ENCODE results near the gene BTBD17.

Gene BTBD17

DNA sequence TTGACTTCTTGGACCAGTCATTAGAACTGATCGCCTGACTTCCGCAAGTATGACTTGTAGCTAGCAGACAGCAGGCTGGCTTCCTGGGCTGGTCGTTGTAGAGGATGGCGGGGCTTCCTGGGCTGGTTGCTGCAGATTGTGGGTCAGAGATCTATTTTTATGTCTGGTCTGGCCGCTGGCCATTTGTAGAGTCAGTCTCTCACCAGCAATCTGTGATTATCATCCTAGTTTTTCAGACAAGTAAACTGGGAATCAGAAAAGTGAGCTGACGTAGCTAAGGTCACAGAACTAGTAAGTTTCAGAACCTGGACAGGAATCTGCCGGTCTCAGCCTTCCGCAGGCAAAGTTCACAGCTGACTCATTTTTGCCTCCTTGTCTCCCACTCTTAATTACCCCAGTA, 24.7 kb upstream of the BTBD17 start:
- no peak for DNase-seq (ENCODE audit: low read depth)
- TF ChIP-seq, protein P1, sequence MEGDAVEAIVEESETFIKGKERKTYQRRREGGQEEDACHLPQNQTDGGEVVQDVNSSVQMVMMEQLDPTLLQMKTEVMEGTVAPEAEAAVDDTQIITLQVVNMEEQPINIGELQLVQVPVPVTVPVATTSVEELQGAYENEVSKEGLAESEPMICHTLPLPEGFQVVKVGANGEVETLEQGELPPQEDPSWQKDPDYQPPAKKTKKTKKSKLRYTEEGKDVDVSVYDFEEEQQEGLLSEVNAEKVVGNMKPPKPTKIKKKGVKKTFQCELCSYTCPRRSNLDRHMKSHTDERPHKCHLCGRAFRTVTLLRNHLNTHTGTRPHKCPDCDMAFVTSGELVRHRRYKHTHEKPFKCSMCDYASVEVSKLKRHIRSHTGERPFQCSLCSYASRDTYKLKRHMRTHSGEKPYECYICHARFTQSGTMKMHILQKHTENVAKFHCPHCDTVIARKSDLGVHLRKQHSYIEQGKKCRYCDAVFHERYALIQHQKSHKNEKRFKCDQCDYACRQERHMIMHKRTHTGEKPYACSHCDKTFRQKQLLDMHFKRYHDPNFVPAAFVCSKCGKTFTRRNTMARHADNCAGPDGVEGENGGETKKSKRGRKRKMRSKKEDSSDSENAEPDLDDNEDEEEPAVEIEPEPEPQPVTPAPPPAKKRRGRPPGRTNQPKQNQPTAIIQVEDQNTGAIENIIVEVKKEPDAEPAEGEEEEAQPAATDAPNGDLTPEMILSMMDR (conservative IDR thresholded peaks at IDR 0.05; ENCODE audit: low read length), result no peak
- no peak overlapping the region for H3K4me3 ChIP-seq (ENCODE audit: low read length)

DNA sequence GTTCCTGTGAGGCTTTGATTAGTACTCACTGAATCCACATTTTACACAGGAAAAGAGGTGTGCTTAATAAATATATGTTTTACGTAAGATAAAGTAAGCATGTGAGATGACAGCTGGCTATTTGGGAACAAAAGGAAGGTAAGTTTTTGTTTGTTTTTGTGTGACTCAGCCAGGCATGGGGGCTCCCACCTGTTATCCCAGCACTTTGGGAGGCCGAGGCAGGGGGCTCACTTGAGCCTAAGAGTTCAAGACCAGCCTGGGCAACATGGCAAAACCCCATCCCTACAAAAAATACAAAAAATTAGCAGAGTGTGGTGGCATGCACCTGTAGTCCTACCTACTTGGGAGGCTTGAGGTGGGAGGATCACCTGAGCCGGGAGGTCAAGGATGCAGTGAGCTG, 23.5 kb upstream of the BTBD17 start:
- no peak overlapping the region for H3K4me3 ChIP-seq (ENCODE audit: low read length)
- TF ChIP-seq, protein P1 (conservative IDR thresholded peaks at IDR 0.05; ENCODE audit: low read length), result no peak
- no peak for DNase-seq (ENCODE audit: low read depth)

DNA sequence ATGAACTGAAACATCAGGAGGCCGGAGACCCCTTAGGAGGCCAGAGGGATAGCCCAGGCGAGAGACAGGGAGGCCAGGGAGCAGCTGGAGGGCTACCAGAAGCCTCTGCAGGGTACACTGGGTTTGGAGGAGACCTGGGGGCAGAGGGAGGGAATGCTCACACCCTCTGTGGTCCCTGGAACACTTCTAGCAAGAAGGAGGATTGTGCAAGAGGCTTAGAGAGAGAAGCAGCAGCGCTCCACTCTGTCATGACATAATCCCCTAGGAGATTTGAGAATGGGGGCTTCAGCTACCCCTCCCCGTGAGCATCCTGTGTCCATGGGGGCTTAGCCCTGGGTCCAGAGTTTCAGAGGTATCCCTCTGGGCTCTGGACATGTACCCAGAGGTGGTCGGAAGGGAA, 21.5 kb upstream of the BTBD17 start:
- DNase-seq (ENCODE audit: low read depth), result no peak
- H3K4me3 ChIP-seq (ENCODE audit: low read length), result no peak overlapping the region
- TF ChIP-seq, protein P1 (conservative IDR thresholded peaks at IDR 0.05; ENCODE audit: low read length), result no peak

DNA sequence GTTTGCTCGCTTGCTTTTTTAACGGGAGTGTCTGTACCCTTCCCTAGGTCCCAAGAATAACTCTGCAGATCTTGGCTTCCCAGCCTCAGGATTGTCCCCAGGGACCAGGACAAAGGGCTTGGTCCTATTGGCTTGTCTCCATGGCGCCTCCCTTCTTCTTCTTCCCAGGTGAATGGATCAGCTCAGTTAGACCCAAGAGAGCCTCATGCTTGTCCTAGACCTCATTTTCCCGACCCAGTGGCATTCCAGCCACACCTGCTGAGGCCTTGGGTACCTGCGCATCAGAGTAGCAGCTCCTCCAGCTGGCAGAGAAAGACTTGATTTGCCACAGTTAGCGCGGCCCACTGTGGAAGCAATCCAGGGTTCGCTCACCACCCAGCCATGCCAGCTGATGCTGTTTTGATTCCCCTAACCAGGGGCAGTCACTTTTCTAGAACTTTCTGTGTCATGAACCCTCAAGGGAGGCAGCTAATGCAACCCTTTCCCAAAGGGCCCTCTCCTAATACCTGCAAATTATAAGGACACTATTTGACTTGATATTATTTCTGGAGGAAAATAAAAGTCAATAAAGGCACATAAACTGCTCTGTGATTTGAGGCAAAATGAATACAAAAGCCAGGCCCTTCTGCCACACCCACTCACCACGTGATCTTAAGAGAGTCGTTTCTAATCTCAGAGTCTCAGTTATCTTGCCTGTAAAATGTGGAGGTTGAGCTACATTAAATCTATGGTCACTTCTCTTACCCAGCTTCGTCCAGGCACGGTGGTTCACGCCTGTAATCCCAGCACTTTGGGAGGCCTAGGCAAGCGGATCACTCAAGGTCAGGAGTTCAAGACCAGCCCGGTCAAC, 19.5 kb upstream of the BTBD17 start:
- TF ChIP-seq, protein P1 (conservative IDR thresholded peaks at IDR 0.05; ENCODE audit: low read length), result no peak
- DNase-seq (ENCODE audit: low read depth), result no peak
- no peak overlapping the region for H3K4me3 ChIP-seq (ENCODE audit: low read length)

DNA sequence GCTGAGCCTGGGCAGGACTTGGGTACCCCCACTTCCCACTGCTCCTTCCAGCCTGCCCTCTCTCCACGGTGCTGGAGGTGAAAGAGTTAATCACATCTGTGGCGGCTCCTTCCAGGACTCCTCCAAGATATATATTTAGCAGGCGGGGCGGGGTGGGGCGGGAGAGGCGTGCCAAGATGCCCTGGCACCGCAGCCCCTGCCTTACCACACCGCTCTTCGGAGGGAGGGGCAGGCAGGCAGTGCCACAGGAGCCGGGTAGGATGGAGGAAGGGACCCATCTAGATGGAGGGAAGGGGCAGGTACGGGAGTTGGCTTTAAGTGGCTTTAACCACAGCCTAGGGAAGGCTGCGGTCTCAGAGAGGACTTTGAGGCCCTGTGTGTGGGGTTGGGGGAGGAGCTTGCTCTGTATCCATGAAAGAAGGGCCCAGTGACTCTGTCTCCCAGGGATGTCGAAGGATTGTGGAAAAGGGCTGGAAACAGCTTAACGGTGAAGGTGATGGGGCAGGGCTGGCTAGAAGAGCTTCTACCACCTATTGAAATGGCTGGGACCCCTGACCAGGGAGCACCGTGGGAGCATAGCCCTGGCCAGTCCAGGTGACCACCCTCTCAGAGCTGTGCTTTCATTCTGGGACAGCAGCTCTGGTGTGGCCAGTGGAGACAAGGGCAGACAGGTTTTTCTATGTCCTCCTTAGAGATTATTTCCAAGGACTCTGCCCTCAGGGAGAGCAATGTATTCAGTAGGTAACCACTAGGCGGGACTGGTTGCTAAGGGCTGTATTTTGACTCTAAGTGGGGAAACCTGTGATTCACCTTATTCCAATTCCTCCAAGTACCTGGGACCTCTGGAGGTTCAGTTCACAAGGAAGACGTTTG, 18.7 kb upstream of the BTBD17 start:
- TF ChIP-seq, protein P1 (conservative IDR thresholded peaks at IDR 0.05; ENCODE audit: low read length), result no peak
- no peak for DNase-seq (ENCODE audit: low read depth)
- H3K4me3 ChIP-seq (ENCODE audit: low read length), result no peak overlapping the region

DNA sequence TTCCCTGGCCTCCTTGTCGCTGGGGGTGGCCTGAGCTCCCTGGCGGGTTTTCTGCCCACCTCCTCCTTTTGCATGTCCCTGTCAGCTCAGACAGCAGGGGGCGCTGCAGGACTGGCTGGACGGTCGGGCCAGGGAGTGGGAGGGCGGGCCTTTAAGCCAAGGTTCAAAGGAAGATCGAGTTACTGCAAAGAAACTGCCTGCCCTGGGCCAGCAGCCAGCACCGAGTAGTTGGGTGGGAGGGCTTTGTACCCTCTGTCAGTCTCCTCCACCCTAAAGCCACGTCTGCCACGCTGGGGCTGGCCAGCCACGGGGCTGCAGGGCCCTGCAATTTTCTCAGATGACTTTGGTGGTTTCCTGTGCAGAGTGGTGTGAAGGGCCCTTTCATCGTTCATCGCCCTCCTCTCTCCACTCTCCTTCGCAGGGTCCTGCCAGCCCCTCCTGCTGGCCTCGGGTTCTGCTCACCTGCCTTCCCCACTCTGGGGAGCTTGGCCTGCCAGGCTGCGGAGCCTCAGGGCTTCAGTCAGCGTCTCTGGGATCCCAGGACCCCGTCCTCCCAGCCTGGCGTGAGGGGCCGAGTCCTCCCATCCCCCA, 17.9 kb upstream of the BTBD17 start:
- DNase-seq (ENCODE audit: low read depth), result peak; percentile 67
- TF ChIP-seq, protein P1 (conservative IDR thresholded peaks at IDR 0.05; ENCODE audit: low read length), result peak; percentile 76
- no peak overlapping the region for H3K4me3 ChIP-seq (ENCODE audit: low read length)

Data from AG10803 (cell line).